ENCODE measurements around the gene MAPK8IP2.

The MAPK8IP2 gene

GRCh38 chr22:50600538-50600937 is at the start of gene MAPK8IP2:
Gene MAPK8IP2 (plus strand): TSS chr22:50600793. CDS start chr22:50600819, 26 bp downstream.
- no peak for DNase-seq

- DNase-seq: no peak
These were observed 49.3 kb upstream of the MAPK8IP2 start for GRCh38 chr22:50551160-50551752.

DNA sequence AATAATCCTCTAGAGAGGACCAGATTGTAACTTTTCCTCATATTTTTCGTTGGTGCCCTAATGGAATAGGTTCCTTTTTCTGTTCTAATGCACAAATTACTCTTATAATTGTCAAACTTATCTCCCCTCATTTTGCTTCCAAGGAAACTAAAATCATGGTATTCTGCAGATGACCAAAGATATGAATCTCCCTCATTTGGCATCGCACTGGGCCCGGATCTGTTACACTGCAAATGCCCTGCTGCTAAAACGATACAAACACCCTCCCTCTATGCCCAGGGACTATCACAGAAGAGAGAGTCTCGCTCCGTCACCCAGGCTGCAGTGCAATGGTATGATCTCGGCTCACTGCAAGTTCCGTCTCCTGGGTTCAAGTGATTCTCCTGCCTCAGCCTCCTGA is 47.3 kb upstream of the MAPK8IP2 start:
- no peak for DNase-seq

DNA sequence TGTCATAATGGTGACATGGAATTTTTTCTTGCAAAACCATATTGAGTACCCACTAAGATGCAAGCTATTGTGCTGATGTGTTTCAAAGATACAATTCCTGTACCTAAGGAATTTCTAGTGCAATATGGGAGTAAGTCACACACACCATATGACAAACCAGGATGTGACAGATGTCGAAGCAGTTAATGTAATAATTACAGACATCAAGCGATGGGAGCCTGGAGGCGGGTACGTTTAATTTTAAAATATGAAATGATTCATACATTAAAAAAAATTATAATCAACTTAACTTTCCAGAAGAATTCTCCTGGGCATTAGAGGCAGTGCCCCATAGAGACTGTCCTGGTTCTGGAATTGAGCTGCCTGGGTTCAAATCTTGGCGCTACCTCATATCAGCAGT is 43.9 kb upstream of the MAPK8IP2 start:
- no peak for DNase-seq

DNA sequence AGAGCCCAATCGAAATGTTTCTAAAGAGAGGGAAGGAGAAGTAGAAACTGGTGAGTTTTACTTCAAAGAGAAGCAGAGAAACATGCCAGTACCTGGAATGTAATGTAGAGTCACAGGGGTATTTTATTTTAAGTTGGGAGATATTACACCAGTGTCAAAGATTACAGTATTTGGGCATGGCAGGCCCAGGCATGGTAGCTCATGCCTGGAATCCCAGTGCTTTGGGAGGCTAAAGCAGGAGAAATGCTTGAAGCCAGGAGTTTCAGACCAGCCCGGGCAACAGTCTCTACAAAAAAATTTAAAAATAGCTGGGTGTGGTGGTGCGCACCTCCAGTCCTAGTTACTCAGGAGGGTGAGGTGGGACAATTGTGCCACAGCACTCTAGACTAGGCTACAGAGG is 40.6 kb upstream of the MAPK8IP2 start:
- no peak for DNase-seq

DNA sequence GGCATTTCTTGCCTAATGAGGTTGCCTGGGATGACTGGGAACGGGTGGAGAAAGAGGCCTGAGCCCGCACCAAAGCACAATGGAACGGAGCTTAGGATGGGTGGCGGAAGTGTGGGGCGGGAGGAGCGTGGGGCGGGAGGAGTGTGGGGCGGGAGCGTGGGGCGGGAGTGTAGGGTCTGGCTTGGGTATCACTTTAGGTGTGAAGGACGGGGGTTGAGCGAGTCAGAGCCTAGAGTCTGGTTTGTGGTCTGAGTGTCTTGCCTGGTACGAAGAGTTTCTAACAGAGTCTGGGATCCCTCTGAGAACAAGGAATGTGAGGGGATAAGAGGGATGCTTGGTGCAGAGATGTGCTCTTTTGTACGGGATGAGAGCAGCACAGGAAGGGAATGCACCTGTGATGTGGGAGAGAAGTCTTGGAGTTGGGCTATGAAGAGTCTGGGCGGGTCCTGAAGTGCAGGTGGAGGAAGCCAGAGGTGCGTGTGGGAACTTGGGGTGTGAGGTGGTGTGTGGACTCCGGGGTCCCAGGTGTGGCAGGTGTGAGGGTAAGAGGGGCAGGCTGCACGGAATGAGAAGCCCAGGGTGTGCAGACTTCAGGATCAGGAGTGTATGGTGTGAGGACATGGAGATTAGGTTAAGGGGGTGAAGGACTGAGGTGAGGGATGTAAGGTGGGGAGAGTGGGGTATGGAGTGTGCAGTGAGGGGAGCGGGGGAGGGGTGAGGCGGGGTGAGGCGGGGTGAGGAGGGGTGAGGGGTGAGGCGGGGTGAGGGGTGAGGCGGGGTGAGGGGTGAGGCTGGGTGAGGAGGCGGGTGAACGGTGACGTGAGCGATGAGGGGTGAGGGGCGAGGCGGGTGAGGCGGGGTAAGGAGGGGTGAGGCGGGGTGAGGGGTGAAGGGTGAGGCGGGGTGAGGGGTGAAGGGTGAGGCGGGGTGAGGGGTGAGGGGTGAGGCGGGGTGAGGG is 38.9 kb upstream of the MAPK8IP2 start:
- no peak for DNase-seq

GRCh38 chr22:50562523-50563412 is 37.8 kb upstream of the MAPK8IP2 start, which contains the start of gene SYCE3:
Gene SYCE3 (minus strand): TSS chr22:50562919. CDS start chr22:50556405, 6,514 bp downstream.
- peak; percentile 98 for DNase-seq

DNA sequence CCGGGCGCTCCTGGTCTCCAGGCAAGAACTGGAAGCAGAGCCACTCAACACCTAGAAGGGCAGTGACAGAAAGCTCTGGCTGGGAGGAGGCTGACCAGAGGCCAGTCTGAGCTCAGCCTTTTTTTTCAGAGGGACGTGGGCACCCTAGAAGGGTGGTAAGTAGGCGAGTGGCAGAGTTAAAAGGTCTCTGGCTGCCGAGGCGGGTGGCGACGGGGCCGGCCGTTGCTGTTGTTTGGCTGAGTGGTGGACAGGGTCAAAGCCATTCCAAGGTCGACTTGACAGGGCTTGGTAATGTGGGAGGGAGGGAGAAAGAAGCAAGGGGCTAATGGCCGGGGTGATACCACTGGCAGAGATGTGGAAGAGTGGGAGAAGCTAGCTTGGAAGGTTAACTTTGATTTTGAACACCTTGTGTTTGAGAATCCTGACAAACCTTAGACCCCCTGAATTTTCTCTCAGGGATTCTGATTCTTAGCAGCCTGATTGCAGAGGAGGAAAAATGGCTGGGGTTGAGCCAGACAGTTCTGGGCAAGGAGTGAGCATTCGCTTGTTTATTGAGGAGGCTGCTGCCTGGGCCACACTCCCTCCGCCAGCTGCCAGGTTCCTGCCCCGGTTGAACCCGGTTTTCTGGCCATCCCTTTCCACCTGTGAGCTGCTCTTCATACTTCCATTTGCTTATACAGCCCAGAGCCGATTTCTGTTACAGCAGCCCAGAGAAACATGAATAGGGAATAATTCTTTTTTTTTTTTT is 37.0 kb upstream of the MAPK8IP2 start:
- DNase-seq: no peak

DNA sequence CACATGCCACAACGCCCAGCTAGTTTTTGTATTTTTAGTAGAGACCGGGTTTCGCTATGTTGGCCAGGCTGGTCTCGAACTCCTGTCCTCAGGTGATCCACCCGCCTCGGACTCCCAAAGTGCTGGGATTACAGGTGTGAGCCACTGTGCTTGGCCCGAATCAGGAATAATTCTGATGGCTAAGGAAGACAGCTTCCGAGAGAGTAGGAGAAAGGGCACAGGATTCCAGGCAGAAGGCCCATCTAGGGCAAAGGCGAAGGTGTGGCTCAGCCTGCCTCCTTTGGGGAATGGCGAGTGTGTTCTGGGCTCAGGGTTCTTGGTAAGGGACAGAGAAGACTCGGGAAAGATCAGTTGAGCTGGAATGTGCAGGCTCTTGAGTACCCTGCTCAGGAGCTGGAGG is 36.3 kb upstream of the MAPK8IP2 start:
- no peak for DNase-seq

- DNase-seq: no peak
These were observed 32.8 kb upstream of the MAPK8IP2 start for GRCh38 chr22:50567721-50568252.

DNA sequence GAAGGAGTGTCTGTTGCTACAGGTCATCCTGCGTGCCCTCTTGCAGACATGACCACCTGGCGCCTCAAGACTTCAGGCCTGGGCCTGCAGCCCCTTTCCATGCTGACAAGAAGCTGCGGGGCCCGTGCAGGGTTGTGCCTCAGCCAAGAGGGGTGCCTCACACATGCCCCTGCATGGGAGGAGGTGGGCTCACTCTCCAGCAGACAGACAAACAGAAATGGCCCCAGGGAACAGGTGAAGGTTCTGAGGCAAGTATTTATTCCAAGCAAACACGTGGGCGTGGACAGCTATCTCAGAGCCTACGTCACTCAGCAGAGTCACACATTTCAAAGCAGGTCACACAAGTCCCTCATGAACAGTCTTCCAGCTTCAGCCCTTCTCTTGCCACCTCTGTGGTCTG is 32.0 kb upstream of the MAPK8IP2 start:
- DNase-seq: no peak

GRCh38 chr22:50569041-50569459 is 31.5 kb upstream of the MAPK8IP2 start:
- no peak for DNase-seq

DNA sequence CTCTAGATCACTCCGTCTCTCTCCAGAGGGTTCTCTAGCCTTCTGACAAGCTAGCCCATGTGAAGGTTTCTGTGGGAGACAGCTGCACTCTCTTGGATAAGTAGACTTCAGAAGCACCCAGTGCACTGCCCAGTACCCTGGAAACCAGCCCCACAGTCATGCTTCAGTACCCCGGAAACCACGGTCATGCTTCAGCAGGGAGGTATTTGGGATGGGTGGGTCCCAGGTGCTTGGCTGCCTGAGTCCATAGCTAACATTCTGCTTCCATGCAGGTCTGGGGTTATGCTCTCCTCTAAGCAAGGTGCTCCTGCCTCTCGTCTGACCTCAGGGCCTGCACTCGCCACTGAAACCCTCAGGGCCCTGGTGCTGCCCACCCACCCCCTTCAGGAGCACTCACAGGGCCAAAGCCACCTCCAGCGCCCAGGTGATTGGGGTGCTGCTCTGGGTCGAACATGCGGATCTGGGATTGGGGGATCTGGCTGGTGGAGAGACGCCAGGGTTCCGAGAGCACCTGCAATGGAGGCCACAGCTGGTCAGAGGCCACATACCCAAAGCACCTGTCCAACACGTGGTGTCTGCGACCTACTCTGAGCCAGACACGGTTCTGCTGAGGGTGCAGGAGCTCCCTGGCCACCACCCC is 30.6 kb upstream of the MAPK8IP2 start:
- no peak for DNase-seq

- DNase-seq: no peak
These were observed 29.7 kb upstream of the MAPK8IP2 start for GRCh38 chr22:50570861-50571260.

DNA sequence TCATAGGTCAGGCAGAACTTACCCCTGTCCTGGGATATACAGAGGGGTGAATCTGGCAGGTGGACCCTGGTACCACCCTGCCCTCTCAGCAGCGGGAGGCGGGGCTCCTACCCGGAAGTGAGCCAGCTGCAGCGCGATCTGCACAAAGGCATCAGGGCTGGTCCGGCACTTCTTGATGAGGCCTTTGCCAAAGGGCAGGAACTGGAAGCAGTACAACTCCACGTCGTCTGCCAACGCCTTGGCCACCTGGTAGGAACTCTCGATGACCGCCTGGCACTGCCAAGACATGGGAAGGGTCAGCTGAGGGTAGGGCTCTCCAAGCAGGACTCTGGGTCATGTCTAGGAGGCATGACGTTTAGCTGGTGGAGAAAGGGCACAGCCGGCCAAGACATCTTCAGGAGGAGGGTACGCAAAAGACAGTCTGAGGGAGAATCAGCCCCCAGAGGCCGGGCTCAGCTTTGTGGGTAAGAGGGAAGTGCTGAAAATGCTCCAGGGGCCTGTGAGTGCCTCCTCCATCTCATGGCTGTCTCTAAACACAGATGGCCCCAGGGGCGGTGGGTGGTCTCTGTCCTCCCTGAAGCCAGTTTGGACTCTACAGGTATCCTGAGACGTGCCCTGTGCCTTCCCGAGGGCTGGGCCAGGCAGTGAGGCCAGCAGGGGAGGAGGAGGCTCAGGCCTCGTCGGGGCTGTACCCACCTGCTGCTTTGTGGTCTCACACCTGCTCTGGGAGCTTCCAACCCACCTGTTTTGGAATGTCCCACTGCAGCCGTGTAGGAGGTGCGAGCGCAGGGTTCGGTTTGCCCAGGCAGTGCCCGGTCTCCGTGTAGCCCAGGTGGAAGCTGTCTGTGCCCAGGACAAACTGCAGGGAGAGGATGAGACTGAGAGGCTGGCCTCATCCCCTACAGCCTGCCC is 29.1 kb upstream of the MAPK8IP2 start:
- DNase-seq: no peak

DNA sequence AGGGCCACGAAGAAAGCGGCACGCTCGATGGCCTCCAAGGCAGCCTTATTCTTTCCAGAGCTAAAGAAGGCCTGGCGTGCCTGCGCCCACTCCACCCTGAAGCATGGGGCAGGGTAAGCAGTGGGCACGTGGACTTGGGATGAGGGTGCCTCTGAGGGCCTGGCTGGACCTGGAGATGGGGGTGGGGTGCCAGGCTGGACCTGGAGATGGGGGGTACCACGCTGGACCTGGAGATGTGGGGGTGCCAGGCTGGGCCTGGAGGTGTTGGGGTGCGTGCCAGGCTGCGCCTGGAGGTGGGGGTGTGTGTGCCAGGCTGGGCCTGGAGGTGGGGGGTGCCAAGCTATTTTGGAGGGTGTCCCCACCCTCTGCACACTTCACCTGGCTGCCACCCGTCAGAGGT is 27.6 kb upstream of the MAPK8IP2 start:
- no peak for DNase-seq

DNA sequence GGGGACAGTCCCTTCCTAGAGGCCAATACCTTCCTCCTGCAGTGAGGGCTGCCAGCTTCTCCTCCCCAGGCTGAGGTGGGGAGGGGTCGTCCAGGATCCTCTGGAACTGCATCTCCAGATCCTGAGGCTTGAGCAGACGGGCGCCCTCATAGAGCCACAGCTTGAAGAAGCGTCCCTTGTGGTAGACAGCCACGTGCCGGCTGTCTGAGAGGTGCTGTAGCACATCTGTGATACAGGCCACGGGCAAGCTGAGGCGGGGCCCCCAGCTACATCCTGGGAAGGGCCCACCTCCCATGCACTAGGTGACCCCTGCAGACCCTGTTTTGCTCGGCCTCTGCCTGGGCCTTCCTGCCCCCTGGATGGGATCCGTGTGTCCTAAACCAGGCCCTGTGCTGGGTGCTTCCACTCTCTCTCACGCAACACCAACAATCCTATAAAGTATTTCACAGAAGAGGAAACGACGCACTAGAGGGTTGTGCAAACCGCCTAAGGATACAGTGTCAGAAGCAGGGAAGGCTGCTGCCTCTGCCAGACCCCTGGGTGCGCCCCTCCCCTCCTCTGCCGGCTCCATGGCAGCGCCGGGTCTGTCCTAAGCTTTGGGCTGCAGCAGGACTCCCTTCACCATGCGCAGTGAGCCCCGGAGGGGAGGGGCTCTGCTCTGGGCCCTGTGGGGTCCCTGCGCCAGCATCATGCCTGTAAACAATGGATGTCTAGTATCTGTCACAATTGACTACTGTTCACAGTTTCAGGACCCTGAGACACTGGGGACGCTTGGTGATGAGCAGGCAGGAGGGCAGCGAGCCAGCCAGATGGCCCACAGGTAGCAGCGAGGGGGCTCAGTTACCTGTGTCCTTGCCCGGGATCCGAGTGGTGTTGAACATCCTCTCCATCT is 26.9 kb upstream of the MAPK8IP2 start:
- DNase-seq: no peak

- no peak for DNase-seq
These were observed 26.2 kb upstream of the MAPK8IP2 start for GRCh38 chr22:50574383-50574755.

GRCh38 chr22:50575426-50575941 is 25.1 kb upstream of the MAPK8IP2 start:
- no peak for DNase-seq

Measured in hematopoietic multipotent progenitor cell treated with erythropoietin and hydrocortisone succinate and interleukin-3 and kit ligand, for 4 days (in vitro differentiated cells).